K562 (cell line): ENCODE measurements around the gene SIRT7. TPM values are rescaled to one million over a fixed set of nuclear protein-coding genes. Genes with fewer than 3 reads are reported as not detected.

Experiments
- CEBPG ChIP-seq, 3 experiments: fragments of 200-800 bp in 1 of 3; sonication (Bioruptor generic) in 1 of 3; sonication (generic) in 1 of 3; formaldehyde crosslinking in 1 of 3; IDR thresholded peaks in 2 of 3; conservative IDR thresholded peaks in 1 of 3; 2 replicates each; pipeline versions ENCODE4 v1.6.1 to v1.8.0; 2016 to 2022; ENCODE audit warnings: missing compliant biosample characterization in 2 of 3, missing genetic modification characterization in 2 of 3, mild to moderate bottlenecking in 1 of 3, missing genetic modification reagents in 1 of 3
- E2F8 ChIP-seq: fragments of 450-650 bp; IDR thresholded peaks from 2 replicates; pipeline ENCODE4 v1.7.1; 2018; ENCODE audit warnings: mild to moderate bottlenecking, low read depth; ENCODE audit not compliant: partially characterized antibody
- ELK1 ChIP-seq: sonication (generic); formaldehyde crosslinking; IDR thresholded peaks from 2 replicates; pipeline ENCODE4 v1.8.1; 2022; ENCODE audit warnings: missing genetic modification reagents
- ETV5 ChIP-seq: sonication (generic); formaldehyde crosslinking; IDR thresholded peaks from 2 replicates; pipeline ENCODE4 v1.4.0; 2020; ENCODE audit warnings: low read depth, mild to moderate bottlenecking, missing genetic modification reagents
- GABPB1 ChIP-seq: sonication (generic); formaldehyde crosslinking; IDR thresholded peaks from 2 replicates; pipeline ENCODE4 v1.8.0; 2022; ENCODE audit warnings: mild to moderate bottlenecking, missing genetic modification reagents
- HOXB6 ChIP-seq: fragments of 250-450 bp; sonication (Bioruptor Pico); IDR thresholded peaks from 2 replicates; pipeline ENCODE4 v1.5.1; 2022; ENCODE audit warnings: mild to moderate bottlenecking, borderline replicate concordance
- PCBP1 ChIP-seq: fragments of 200-400 bp; formaldehyde crosslinking; IDR thresholded peaks from 2 replicates; pipeline ENCODE4 v1.6.1; 2018; ENCODE audit warnings: mild to moderate bottlenecking, low read depth, low read length; ENCODE audit not compliant: poor library complexity, severe bottlenecking
- RBM39 ChIP-seq: fragments of 200-400 bp; formaldehyde crosslinking; optimal IDR thresholded peaks from 2 replicates; pipeline ENCODE3; 2018; ENCODE audit warnings: low read depth, low read length
- SMAD4 ChIP-seq: fragments of 250-450 bp; sonication (Bioruptor Pico); conservative IDR thresholded peaks from 2 replicates; pipeline ENCODE4 v1.8.0; 2021; ENCODE audit warnings: inconsistent platforms, mild to moderate bottlenecking, moderate library complexity
- SRSF1 ChIP-seq: fragments of 200-400 bp; formaldehyde crosslinking; IDR thresholded peaks from 2 replicates; pipeline ENCODE4 v1.6.1; 2017; ENCODE audit warnings: mild to moderate bottlenecking, low read depth, low read length, moderate library complexity
- TOE1 ChIP-seq, 2 experiments: fragments of 450-650 bp in 1 of 2; sonication (generic) in 1 of 2; formaldehyde crosslinking in 1 of 2; IDR thresholded peaks; 2 replicates each; pipeline versions ENCODE4 v1.7.1 to v1.8.0; 2016 to 2022; ENCODE audit warnings: borderline replicate concordance in 2 of 2, mild to moderate bottlenecking in 2 of 2, antibody characterized with exemption in 1 of 2, inconsistent platforms in 1 of 2, low read depth in 1 of 2, missing genetic modification reagents in 1 of 2, moderate library complexity in 1 of 2
- ZNF140 ChIP-seq: fragments of 250-450 bp; sonication (Bioruptor Pico); IDR thresholded peaks from 2 replicates; pipeline ENCODE4 v1.8.0; 2021; ENCODE audit warnings: moderate library complexity, mild to moderate bottlenecking, inconsistent platforms
- ZNF212 ChIP-seq: fragments of 450-650 bp; formaldehyde crosslinking; IDR thresholded peaks from 2 replicates; pipeline ENCODE4 v1.4.0; 2020; ENCODE audit warnings: mild to moderate bottlenecking
- ZNF217 ChIP-seq: sonication (generic); formaldehyde crosslinking; IDR thresholded peaks from 2 replicates; pipeline ENCODE4 v1.8.0; 2022; ENCODE audit warnings: mild to moderate bottlenecking, missing genetic modification reagents
- ZNF518B ChIP-seq: fragments of 250-450 bp; sonication (Bioruptor Pico); IDR thresholded peaks from 2 replicates; pipeline ENCODE4 v1.5.0; 2021; ENCODE audit warnings: mild to moderate bottlenecking, moderate library complexity
- polyA plus RNA-seq, 8 experiments: library from polyadenylated mRNA; depleted of rRNA in 4 of 8; stranded (reverse) in 5 of 8; unstranded in 3 of 8; fragments of >200 nt; fragmentation: Nextera tagmentation in 2 of 8; fragmentation: Illumina TruSeq in 1 of 8; extraction: Ambion mirVana in 2 of 8; extraction: Trizol in 1 of 8; gene quantifications; 2 replicates each; pipeline versions ENCODE4 v1.2.1 to v1.2.3, GENCODE V29; 2011 to 2014; ENCODE audit warnings: inconsistent platforms in 1 of 8, missing spikeins in 1 of 8
- total RNA-seq, 7 experiments: library from RNA; depleted of rRNA in 6 of 7; stranded (reverse); fragments of >200 nt in 6 of 7; fragmentation: Illumina TruSeq in 2 of 7; extraction: Trizol in 2 of 7; gene quantifications; 2 replicates each; pipeline versions ENCODE4 v1.2.1 to v1.2.3, GENCODE V29; 2011 to 2021; ENCODE audit warnings: low replicate concordance in 1 of 7
- TF ChIP-seq, protein P1 (sequence below): fragments of 450-650 bp; formaldehyde crosslinking; IDR thresholded peaks from 2 replicates; pipeline ENCODE4 v1.4.0; 2020; ENCODE audit warnings: mild to moderate bottlenecking, moderate library complexity

SIRT7 gene
- total and polyA plus RNA-seq, 9 of the 15 experiments (the other 6 are each of a cell fraction or from before 2014, with no cell fraction given) = 1.6 to 54.8 (median 20.3) TPM

DNA sequence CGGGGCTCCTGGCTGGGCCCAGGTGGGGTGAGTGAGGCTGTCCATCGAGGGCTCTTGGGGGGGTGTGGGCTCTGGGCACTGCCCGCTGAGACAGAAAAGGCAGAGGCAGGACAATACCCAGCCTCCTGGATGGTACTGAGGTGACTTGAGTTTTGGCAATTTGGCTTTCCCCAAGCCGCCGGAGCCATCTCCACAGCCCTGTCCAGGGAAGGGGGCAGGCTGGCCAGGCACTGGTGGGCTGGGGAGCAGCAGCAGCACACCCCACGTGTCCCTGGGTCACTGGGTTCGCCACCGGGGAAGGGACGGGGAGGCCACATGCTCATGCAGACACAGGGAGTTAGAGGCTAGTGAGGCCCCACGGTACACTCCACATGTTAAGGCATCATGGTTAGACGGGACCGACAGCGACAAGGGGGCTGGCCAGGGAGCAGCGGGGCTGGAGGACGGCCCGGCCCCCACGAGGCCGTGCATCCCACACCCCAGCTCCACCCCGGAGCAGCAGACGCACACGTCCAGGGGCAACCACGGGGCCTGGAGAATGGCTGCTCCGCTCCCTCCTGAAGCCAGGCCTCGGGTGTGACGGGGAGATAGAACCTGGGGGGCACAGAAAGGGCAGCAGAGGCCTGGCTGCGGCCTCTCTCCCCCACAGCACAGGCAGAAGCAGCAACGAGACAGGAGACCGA, 49.8 kb downstream of the SIRT7 start (continued):
- TF ChIP-seq E2F8 (peak; percentile 44), ZNF217 (CRISPR knock-in tag) (no peak), RBM39 (peak; percentile 38), SMAD4 (CRISPR knock-in tag) (peak; percentile 36), HOXB6 (CRISPR knock-in tag) (no peak), ZNF518B (no peak), ZNF212 (CRISPR knock-in tag) (peak; percentile 54; the same call in 1 of the 2 replicates), CEBPG (CRISPR knock-in tag; IDR thresholded peaks at IDR 0.05) (no peak), CEBPG (tag; conservative IDR thresholded peaks at IDR 0.05 in 1 of 2, IDR thresholded peaks at IDR 0.05 in 1 of 2) (no peak), PCBP1 (peak; percentile 0), ETV5 (0 out of 2 replicates have a peak, but pooled peaks have one; percentile 13), ZNF140 (no peak), GABPB1 (peak; percentile 40; the same call in 1 of the 2 replicates), SRSF1 (0 out of 2 replicates have a peak, but pooled peaks have one; percentile 41), ELK1 (CRISPR knock-in tag) (no peak), TOE1 (IDR thresholded peaks at IDR 0.05; ENCODE audit: borderline replicate concordance) (0 out of 2 replicates have a peak, but pooled peaks have one; percentile 22), TOE1 (CRISPR knock-in tag; IDR thresholded peaks at IDR 0.05; ENCODE audit: borderline replicate concordance, low read depth) (no peak)
- TF ChIP-seq, protein P1, sequence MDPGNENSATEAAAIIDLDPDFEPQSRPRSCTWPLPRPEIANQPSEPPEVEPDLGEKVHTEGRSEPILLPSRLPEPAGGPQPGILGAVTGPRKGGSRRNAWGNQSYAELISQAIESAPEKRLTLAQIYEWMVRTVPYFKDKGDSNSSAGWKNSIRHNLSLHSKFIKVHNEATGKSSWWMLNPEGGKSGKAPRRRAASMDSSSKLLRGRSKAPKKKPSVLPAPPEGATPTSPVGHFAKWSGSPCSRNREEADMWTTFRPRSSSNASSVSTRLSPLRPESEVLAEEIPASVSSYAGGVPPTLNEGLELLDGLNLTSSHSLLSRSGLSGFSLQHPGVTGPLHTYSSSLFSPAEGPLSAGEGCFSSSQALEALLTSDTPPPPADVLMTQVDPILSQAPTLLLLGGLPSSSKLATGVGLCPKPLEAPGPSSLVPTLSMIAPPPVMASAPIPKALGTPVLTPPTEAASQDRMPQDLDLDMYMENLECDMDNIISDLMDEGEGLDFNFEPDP (CRISPR knock-in tag) = peak; percentile 65
